Measurements from ENCODE around the gene FRMPD3. TPM values are rescaled to one million over a fixed set of nuclear protein-coding genes. Genes with fewer than 3 reads are reported as not detected.

Gene FRMPD3
- total RNA-seq, 1 experiment from 2014 or later, result 0.99 TPM

GRCh38 chrX:107440187-107440586 lies 9.3 kb upstream of the FRMPD3 start:
- no peaks in the 10 kb centered on the region for H3K36me3 Mint-ChIP-seq (ENCODE audit: insufficient read depth, unreplicated experiment)
- H3K4me1 Mint-ChIP-seq (ENCODE audit: low read depth, unreplicated experiment), result peaks cover 27% of the 10 kb centered on the region

GRCh38 chrX:107440692-107441091 lies 8.8 kb upstream of the FRMPD3 start:
- CTCF ChIA-PET, result no interaction called here
- peaks cover 27% of the 10 kb centered on the region for H3K4me1 Mint-ChIP-seq (ENCODE audit: low read depth, unreplicated experiment)
- no peak for TF ChIP-seq CTCF (IDR thresholded peaks at IDR 0.05; ENCODE audit: unreplicated experiment)
- no peaks in the 10 kb centered on the region for H3K36me3 Mint-ChIP-seq (ENCODE audit: insufficient read depth, unreplicated experiment)
- intact Hi-C loops (cut with micrococcal nuclease; ENCODE audit: unreplicated experiment), result loop anchor here (10.0 kb wide), 1 partner anchor 546 kb away; no protein-coding TSS in a partner anchor
- H3K27me3 Mint-ChIP-seq (ENCODE audit: unreplicated experiment), result no peaks in the 10 kb centered on the region
- no peak for DNase-seq
- H3K4me3 Mint-ChIP-seq (ENCODE audit: low read depth, unreplicated experiment), result no peak overlapping the region
- no TSS peak for BruUV-seq (replicated peaks)
- no peaks in the 10 kb centered on the region for H3K9me3 Mint-ChIP-seq (ENCODE audit: low read depth, unreplicated experiment)
- no peak overlapping the region for H3K27ac Mint-ChIP-seq (ENCODE audit: unreplicated experiment)

More at GRCh38 chrX:107440187-107440586, 9.3 kb upstream of the FRMPD3 start:
- CTCF ChIA-PET, result no interaction called here
- H3K27ac Mint-ChIP-seq (ENCODE audit: unreplicated experiment), result no peak overlapping the region
- intact Hi-C loops (cut with micrococcal nuclease; ENCODE audit: unreplicated experiment), result loop anchor here (10.0 kb wide), 1 partner anchor 545 kb away; no protein-coding TSS in a partner anchor
- DNase-seq, result no peak
- BruUV-seq (replicated peaks), result no TSS peak
- no peaks in the 10 kb centered on the region for H3K27me3 Mint-ChIP-seq (ENCODE audit: unreplicated experiment)
- no peaks in the 10 kb centered on the region for H3K9me3 Mint-ChIP-seq (ENCODE audit: low read depth, unreplicated experiment)
- TF ChIP-seq CTCF (IDR thresholded peaks at IDR 0.05; ENCODE audit: unreplicated experiment), result no peak
- H3K4me3 Mint-ChIP-seq (ENCODE audit: low read depth, unreplicated experiment), result no peak overlapping the region

- Mint-ChIP-seq H3K4me3 (ENCODE audit: low read depth, unreplicated experiment) (no peak overlapping the region), H3K27ac (ENCODE audit: unreplicated experiment) (no peak overlapping the region), H3K4me1 (ENCODE audit: low read depth, unreplicated experiment) (peaks cover 31% of the 10 kb centered on the region), H3K9me3 (ENCODE audit: low read depth, unreplicated experiment) (no peaks in the 10 kb centered on the region), H3K27me3 (ENCODE audit: unreplicated experiment) (peaks cover 1% of the 10 kb centered on the region), H3K36me3 (ENCODE audit: insufficient read depth, unreplicated experiment) (no peaks in the 10 kb centered on the region)
- intact Hi-C loops (cut with micrococcal nuclease; ENCODE audit: unreplicated experiment), result loop anchor here (10.0 kb wide), 1 partner anchor 548 kb away; no protein-coding TSS in a partner anchor
- CTCF ChIA-PET, result interaction anchor here (0.6 to 1.1 kb wide), 2 partner anchors 8 to 10 kb away, joined by 3 to 7 read pairs; no protein-coding TSS in a partner anchor
- no peak for TF ChIP-seq CTCF (IDR thresholded peaks at IDR 0.05; ENCODE audit: unreplicated experiment)
- no TSS peak for BruUV-seq (replicated peaks)
- DNase-seq, result peak; percentile 39
These were observed 6.4 kb upstream of the FRMPD3 start for GRCh38 chrX:107442914-107443527.

- no TSS peak for BruUV-seq (replicated peaks)
- Mint-ChIP-seq H3K36me3 (ENCODE audit: insufficient read depth, unreplicated experiment) (peaks cover 12% of the 10 kb centered on the region), H3K4me1 (ENCODE audit: low read depth, unreplicated experiment) (peaks cover 43% of the 10 kb centered on the region), H3K27me3 (ENCODE audit: unreplicated experiment) (peaks cover 17% of the 10 kb centered on the region), H3K9me3 (ENCODE audit: low read depth, unreplicated experiment) (no peaks in the 10 kb centered on the region), H3K4me3 (ENCODE audit: low read depth, unreplicated experiment) (no peak overlapping the region), H3K27ac (ENCODE audit: unreplicated experiment) (no peak overlapping the region)
- TF ChIP-seq CTCF (IDR thresholded peaks at IDR 0.05; ENCODE audit: unreplicated experiment), result no peak
- no peak for DNase-seq
- CTCF ChIA-PET, result no interaction called here
- intact Hi-C loops (cut with micrococcal nuclease; ENCODE audit: unreplicated experiment), result loop anchor here (10.0 kb wide), 1 partner anchor 550 kb away; no protein-coding TSS in a partner anchor
These were observed 4.3 kb upstream of the FRMPD3 start for GRCh38 chrX:107445146-107445545.
